ENCODE results near the gene FMO5. TPM values are rescaled to one million over a fixed set of nuclear protein-coding genes. Genes with fewer than 3 reads are reported as not detected.
"Not testable (repeated sequence)": the region's sequence is repeated elsewhere in the genome, so short reads cannot be mapped to it uniquely, and the experiment has no call there.

The FMO5 gene
- total RNA-seq, 1 experiment from 2014 or later, result not detected

- DNase-seq (ENCODE audit: low read depth), result no peak
Measured at GRCh38 chr1:147209825-147210821, 15.0 kb downstream of the FMO5 start.

- no peak for DNase-seq (ENCODE audit: low read depth)
Measured at GRCh38 chr1:147208619-147209018, 16.5 kb downstream of the FMO5 start.

GRCh38 chr1:147207192-147207591 lies 17.9 kb downstream of the FMO5 start:
- DNase-seq (ENCODE audit: low read depth), result no peak

GRCh38 chr1:147204080-147204479 lies 21.1 kb downstream of the FMO5 start:
- DNase-seq (ENCODE audit: low read depth), result no peak

GRCh38 chr1:147202576-147202975 lies 22.6 kb downstream of the FMO5 start:
- DNase-seq (ENCODE audit: low read depth), result peak; percentile 71

- no peak for DNase-seq (ENCODE audit: low read depth)
Measured at GRCh38 chr1:147201786-147202185, 23.4 kb downstream of the FMO5 start.

- peak; percentile 31 for DNase-seq (ENCODE audit: low read depth)
Measured at GRCh38 chr1:147201276-147201675, 23.9 kb downstream of the FMO5 start.

- DNase-seq (ENCODE audit: low read depth), result not testable (repeated sequence)
Measured at GRCh38 chr1:147197324-147197723, 27.8 kb downstream of the FMO5 start.

- no peak for DNase-seq (ENCODE audit: low read depth)
Measured at GRCh38 chr1:147189514-147189913, 35.6 kb downstream of the FMO5 start.

GRCh38 chr1:147185432-147185831 lies 39.7 kb downstream of the FMO5 start:
- no peak for DNase-seq (ENCODE audit: low read depth)

GRCh38 chr1:147177611-147178380 lies 47.3 kb downstream of the FMO5 start:
- DNase-seq (ENCODE audit: low read depth), result no peak

GRCh38 chr1:147172168-147173016 lies 52.7 kb downstream of the FMO5 start, which contains the start of gene PRKAB2:
Gene PRKAB2, minus strand, starts transcription at chr1:147172470. Its CDS starts 326 bp downstream, at chr1:147172144.
- DNase-seq (ENCODE audit: low read depth), result peak; percentile 96

GRCh38 chr1:147171399-147172167 lies 53.6 kb downstream of the FMO5 start:
- DNase-seq (ENCODE audit: low read depth), result peak; percentile 24

GRCh38 chr1:147169840-147170674 lies 55.1 kb downstream of the FMO5 start:
- DNase-seq (ENCODE audit: low read depth), result no peak

GRCh38 chr1:147169171-147169570 lies 56.0 kb downstream of the FMO5 start:
- DNase-seq (ENCODE audit: low read depth), result no peak

- DNase-seq (ENCODE audit: low read depth), result no peak
Measured at GRCh38 chr1:147168626-147169058, 56.5 kb downstream of the FMO5 start.

GRCh38 chr1:147167365-147167764 lies 57.8 kb downstream of the FMO5 start:
- peak; percentile 96 for DNase-seq (ENCODE audit: low read depth)

- no peak for DNase-seq (ENCODE audit: low read depth)
Measured at GRCh38 chr1:147163019-147163418, 62.1 kb downstream of the FMO5 start.

GRCh38 chr1:147162093-147162492 lies 63.0 kb downstream of the FMO5 start:
- peak; percentile 30 for DNase-seq (ENCODE audit: low read depth)
